Mucosa of rectum (tissue), 2 donors: ENCODE data around the gene PPM1D.
"Not testable (repeated sequence)": the region's sequence is repeated elsewhere in the genome, so short reads cannot be mapped to it uniquely, and the experiment has no call there.

Experiments used
- H3K27ac ChIP-seq, 2 donors: one replicate each; pipeline ENCODE4 v1.7.0; 2013; ENCODE audit warnings: inconsistent platforms in 2 of 2, low read depth in 2 of 2, low read length in 2 of 2
- H3K27me3 ChIP-seq, 2 donors: one replicate each; pipeline ENCODE4 v1.7.0; 2013; ENCODE audit warnings: low read length in 2 of 2; ENCODE audit not compliant: control insufficient read depth in 2 of 2, insufficient read depth in 2 of 2
- H3K36me3 ChIP-seq, 2 donors: one replicate each; pipeline ENCODE4 v1.7.0; 2013; ENCODE audit warnings: low read length in 2 of 2; ENCODE audit not compliant: control insufficient read depth in 2 of 2, insufficient read depth in 2 of 2
- H3K4me1 ChIP-seq, 2 donors: one replicate each; pipeline ENCODE4 v1.7.0; 2013; ENCODE audit warnings: low read length in 2 of 2, mild to moderate bottlenecking in 1 of 2; ENCODE audit not compliant: control insufficient read depth in 2 of 2, insufficient read depth in 2 of 2
- H3K4me3 ChIP-seq, 2 donors: one replicate each; pipeline ENCODE4 v1.7.0; 2013; ENCODE audit warnings: low read length in 2 of 2
- H3K9ac ChIP-seq, 2 donors: one replicate each; pipeline ENCODE4 v1.7.0; 2013; ENCODE audit warnings: low read length in 2 of 2, low read depth in 1 of 2, mild to moderate bottlenecking in 1 of 2
- H3K9me3 ChIP-seq, 2 donors: one replicate each; pipeline ENCODE4 v1.7.0; 2013; ENCODE audit warnings: low read length in 2 of 2; ENCODE audit not compliant: control insufficient read depth in 2 of 2
- donor health status: healthy.
- donor health status: Normal muscosa, but diverticular disease.

The PPM1D gene

DNA sequence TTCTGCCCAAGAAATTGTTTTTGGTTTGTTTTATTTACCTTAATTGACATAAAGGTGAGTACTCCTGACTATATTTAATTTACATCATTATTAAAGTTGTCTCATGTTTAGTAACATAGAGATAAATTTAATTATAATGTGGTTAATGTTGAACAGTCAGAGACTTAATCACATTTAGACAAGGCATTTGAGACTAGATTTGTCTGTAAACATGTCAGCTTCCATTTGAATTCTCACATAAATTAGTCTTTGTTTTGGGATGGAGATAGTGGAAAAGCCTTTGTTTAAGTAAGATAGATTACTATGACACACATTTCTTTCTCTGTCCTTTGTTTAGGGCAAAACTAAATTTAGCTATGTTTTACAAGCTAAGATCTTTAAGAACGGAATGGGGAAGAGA is 59.2 kb downstream of the PPM1D start:
- Histone ChIP-seq H3K9ac (no peak overlapping the region), H3K36me3 (peaks cover 14 to 19% of the 10 kb centered on the region in 2 donors)

DNA sequence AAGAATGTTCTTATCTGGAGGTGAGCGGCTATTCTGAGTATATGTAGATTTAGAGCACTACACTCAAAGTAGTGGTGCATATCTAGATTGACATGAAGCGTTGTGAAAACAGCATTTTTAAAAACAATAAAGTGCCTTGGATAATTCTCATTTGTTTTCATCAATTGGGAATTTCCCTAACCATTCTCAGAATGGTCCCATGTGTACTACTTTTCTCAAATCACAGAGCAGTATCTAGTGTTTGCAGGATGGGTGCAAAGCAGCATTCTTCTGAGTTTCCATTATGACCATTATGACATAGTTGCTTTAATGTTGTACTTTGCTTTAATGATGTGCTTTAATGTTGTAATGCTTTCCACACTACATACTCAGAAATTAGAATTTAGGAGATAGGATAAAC is 61.5 kb downstream of the PPM1D start:
- Histone ChIP-seq H3K27me3 (no peaks in the 10 kb centered on the region), H3K9me3 (no peaks in the 10 kb centered on the region), H3K36me3 (peaks cover 14 to 24% of the 10 kb centered on the region in 2 donors), H3K27ac (no peak overlapping the region), H3K4me1 (no peaks in the 10 kb centered on the region), H3K4me3 (no peak overlapping the region), H3K9ac (no peak overlapping the region)

More for the DNA sequence above, 59.2 kb downstream of the PPM1D start:
- no peak overlapping the region for H3K27ac ChIP-seq
- no peaks in the 10 kb centered on the region for H3K4me1 ChIP-seq
- no peaks in the 10 kb centered on the region for H3K27me3 ChIP-seq
- H3K9me3 ChIP-seq: no peaks in the 10 kb centered on the region
- H3K4me3 ChIP-seq: no peak overlapping the region

DNA sequence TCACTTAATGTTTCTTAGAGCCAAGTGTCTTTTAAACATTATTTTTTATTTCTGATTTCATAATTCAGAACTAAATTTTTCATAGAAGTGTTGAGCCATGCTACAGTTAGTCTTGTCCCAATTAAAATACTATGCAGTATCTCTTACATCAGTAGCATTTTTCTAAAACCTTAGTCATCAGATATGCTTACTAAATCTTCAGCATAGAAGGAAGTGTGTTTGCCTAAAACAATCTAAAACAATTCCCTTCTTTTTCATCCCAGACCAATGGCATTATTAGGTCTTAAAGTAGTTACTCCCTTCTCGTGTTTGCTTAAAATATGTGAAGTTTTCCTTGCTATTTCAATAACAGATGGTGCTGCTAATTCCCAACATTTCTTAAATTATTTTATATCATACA is 64.0 kb downstream of the PPM1D start:
- no peak overlapping the region for H3K4me3 ChIP-seq
- H3K36me3 ChIP-seq: peaks cover 8 to 14% of the 10 kb centered on the region in 2 donors
- H3K27ac ChIP-seq: no peak overlapping the region
- no peaks in the 10 kb centered on the region for H3K27me3 ChIP-seq
- no peak overlapping the region for H3K9ac ChIP-seq
- no peaks in the 10 kb centered on the region for H3K4me1 ChIP-seq
- no peaks in the 10 kb centered on the region for H3K9me3 ChIP-seq

DNA sequence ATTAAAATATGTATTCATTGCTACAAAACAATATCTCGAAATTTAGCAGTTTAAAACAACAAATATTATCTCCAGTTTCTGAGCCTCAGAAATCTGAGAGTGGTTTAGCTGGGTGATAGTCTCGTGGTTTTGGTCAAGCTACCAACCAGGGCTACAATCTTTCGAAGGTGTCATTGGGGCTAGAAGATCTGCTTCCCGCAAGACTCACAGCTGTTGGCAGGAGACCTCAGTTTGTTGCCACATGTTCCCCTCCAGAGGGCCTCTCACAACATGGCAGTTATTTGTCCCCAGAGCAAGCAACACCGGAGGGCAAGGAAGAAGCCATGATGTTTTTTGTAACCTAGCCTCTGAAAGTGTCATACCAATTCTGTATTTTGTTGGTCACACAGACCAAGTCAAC is 65.6 kb downstream of the PPM1D start:
- Histone ChIP-seq H3K9ac (no peak overlapping the region), H3K4me1 (no peaks in the 10 kb centered on the region), H3K36me3 (peaks cover 8 to 14% of the 10 kb centered on the region in 2 donors), H3K9me3 (no peaks in the 10 kb centered on the region), H3K27me3 (no peaks in the 10 kb centered on the region), H3K4me3 (no peak overlapping the region), H3K27ac (no peak overlapping the region)

DNA sequence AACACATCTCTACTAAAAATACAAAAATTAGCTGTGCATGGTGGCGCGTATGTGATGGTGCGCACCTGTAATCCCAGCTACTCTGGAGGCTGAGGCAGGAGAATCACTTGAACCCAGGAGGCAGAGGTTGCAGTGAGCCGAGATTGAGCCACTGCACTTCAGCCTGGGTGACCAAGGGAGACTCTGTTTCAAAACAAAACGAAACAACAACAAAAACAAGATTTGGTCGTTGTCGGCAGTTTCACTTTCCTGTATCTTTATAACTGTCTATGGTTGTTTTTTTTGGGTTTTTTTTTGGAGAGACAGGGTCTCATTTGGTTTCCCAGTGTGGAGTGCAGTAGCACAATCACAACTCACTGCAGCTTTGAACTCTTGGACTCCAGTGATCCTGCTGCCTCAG is 68.7 kb downstream of the PPM1D start:
- not testable (repeated sequence) for H3K4me1 ChIP-seq, H3K36me3 ChIP-seq, H3K9me3 ChIP-seq, H3K27me3 ChIP-seq, H3K27ac ChIP-seq, H3K4me3 ChIP-seq, H3K9ac ChIP-seq

DNA sequence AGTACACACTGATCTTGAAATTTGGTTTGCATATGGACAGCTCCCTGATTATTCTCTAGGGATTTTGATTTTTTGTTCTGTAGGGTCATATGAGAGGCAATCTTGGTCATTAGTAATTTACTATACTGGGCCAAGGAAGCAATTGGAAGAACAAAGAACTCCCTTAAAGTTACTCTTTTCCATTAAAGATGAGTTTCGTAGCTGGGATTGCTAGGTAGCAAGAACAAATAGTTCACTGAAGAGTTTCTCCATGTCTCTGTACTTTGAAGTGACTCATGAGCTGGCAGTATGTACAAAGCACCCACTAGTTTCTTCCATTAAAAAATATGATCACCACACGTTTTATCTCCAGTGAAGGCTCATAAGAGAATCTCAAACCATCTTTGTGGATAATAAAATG is 71.5 kb downstream of the PPM1D start:
- no peak overlapping the region for H3K9ac ChIP-seq
- no peak overlapping the region for H3K4me3 ChIP-seq
- no peaks in the 10 kb centered on the region for H3K36me3 ChIP-seq
- H3K27me3 ChIP-seq: no peaks in the 10 kb centered on the region
- no peak overlapping the region for H3K27ac ChIP-seq
- no peaks in the 10 kb centered on the region for H3K4me1 ChIP-seq
- H3K9me3 ChIP-seq: no peaks in the 10 kb centered on the region

DNA sequence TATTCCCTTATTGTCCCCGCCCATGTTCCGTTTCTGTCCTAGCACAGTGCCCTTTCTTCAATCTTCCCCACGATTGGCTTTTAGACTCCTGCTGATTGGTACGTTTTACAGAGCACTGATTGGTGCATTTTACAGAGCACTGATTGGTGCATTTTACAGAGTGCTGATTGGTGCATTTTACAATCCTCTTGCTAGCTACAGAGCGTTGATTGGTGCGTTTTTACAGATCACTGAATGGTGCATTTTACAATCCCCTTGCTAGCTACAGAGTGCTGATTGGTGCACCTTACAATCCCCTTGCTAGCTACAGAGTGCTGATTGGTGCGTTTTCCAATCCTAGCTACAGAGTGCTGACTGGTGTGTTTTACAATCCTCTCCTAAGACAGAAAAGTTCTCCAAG is 74.6 kb downstream of the PPM1D start:
- H3K27ac ChIP-seq, H3K27me3 ChIP-seq: not testable (repeated sequence)

DNA sequence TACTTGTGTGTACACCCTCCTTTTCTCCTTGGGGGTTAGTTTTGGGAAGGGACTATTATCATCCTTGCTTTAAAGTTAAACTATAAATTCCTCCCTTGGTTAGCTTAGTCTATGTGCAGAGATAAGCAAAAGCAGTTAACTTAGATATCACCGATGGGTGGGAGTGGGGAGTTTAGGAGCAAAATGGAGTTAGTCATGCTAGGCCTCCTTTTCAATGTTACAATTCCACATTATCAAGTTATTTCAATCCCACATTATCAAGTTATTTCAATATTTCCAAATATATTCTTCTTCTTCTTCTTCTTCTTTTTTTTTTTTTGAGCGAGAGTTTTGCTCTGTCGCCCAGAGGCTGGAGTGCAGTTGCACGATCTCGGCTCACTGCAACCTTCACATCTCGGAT is 76.0 kb downstream of the PPM1D start:
- no peaks in the 10 kb centered on the region for H3K27me3 ChIP-seq
- no peak overlapping the region for H3K9ac ChIP-seq
- no peak overlapping the region for H3K4me3 ChIP-seq
- no peaks in the 10 kb centered on the region for H3K9me3 ChIP-seq
- no peak overlapping the region for H3K27ac ChIP-seq
- peaks cover 8 to 9% of the 10 kb centered on the region in 2 donors for H3K4me1 ChIP-seq
- no peaks in the 10 kb centered on the region for H3K36me3 ChIP-seq

More for the DNA sequence above, 74.6 kb downstream of the PPM1D start:
- H3K4me1 ChIP-seq, H3K9ac ChIP-seq, H3K36me3 ChIP-seq, H3K9me3 ChIP-seq, H3K4me3 ChIP-seq: not testable (repeated sequence)

DNA sequence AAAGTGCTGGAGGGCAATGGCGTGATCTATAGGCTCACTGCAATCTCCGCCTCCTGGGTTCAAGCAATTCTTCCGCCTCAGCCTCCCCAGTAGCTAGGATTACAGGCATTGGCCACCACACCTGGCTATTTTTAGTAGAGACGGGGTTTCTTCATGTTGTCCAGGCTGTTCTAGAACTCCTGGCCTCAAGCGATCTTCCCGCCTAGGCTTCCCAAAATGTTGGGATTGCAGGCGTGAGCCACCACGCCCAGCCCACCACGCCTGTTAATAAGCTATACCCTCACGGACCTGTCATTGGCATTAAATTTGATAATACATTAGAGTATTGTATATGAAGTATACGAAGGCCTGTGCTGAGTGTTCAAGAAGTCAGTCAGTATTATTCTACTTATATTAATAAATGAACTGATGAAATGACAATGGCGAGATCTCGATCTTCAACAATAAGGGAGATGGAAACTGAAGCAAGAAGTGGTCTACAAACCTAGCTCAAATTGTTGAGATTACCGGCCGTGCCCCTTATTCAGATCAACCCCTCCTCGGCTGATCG is 76.8 kb downstream of the PPM1D start:
- Histone ChIP-seq H3K4me1 (peaks cover 8 to 9% of the 10 kb centered on the region in 2 donors), H3K9ac (peak overlapping the region; percentile 79 to 82), H3K27me3 (no peaks in the 10 kb centered on the region), H3K4me3 (peak overlapping the region; percentile 99), H3K9me3 (no peaks in the 10 kb centered on the region), H3K27ac (peak overlapping the region; percentile 79 to 87), H3K36me3 (no peaks in the 10 kb centered on the region)

DNA sequence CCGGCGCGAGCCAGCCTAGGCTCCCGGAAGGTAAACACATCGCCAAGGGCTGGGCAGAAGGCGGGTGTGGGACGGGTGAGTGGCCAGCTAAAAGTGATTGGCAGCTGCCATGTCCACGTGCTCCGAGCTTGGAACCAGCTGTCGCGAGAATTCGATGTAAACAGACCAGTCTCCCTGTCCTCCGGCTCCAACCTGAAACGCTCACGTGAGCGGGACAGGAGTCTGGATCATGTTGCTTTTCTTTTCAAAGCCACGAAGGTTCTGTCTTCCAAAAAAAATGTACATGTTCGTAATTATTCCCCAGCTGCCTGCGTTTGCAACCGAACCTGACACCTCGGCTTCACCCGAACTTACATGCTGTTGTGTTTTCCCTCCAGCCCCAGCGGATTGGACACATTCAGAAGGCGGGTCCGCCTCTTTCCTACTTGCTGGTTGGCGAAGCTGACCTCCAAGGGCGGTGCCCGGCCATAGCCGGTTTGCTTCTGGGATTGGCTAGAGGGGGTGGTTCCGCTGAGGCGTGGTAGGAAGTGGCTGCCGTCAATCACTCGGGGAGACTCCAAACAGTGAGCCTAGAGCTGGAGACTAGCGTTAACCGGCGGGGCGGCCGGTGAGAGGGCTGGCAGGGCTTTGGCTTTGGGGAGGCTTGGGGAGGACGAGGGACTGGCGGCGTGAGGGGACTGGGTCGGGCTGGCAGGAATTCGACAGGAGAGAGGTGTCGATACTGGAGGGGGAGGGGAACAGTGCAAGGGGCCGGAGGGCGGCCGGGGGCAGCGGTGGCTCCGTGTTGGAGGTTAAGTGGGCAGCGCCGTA is 77.5 kb downstream of the PPM1D start, which contains the start of gene BCAS3:
TSS of gene BCAS3 (plus strand) at position 544 of the 810 bp plus-strand sequence.
- Histone ChIP-seq H3K4me3 (peak within 1 kb of the TSS; percentile 99), H3K27ac (peak within 1 kb of the TSS; percentile 82 to 87), H3K36me3 (no peaks in the 10 kb centered on the region), H3K9ac (peak within 1 kb of the TSS; percentile 79 to 84), H3K9me3 (no peaks in the 10 kb centered on the region), H3K27me3 (no peaks in the 10 kb centered on the region), H3K4me1 (peaks cover 8 to 9% of the 10 kb centered on the region in 2 donors)
